ENCODE results near the gene KDELR3. TPM values are rescaled to one million over a fixed set of nuclear protein-coding genes. Genes with fewer than 3 reads are reported as not detected.

The KDELR3 gene
- total and polyA plus RNA-seq, 2 donors (not counting 3 experiments of a cell fraction or from before 2014, with no cell fraction given) = 28.6 to 61.3 TPM

DNA sequence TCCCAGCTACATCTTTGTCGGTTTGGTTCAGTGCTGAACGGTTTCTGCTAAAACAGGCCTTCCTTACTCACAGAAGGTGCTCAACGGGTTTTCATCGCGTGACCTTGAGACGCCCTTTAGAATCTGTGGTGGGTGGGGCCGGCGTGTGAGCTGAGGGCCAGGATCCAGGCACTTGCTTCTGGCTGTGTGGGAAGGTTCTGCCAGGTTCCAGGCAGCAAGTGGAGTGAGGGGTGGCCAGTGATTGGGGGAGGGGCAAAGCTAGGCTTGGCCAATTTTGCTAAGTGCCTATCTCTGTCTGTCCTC is 48.1 kb upstream of the KDELR3 start:
- intact Hi-C loops (cut with micrococcal nuclease) = no loop called here
- H3K9me3 ChIP-seq (replicated peaks; ENCODE audit: control insufficient read depth, insufficient read depth, low read length) = no peaks in the 10 kb centered on the region
- ChIA-PET POLR2A (no interaction called here), CTCF (interaction anchor here (1.4 kb wide), 1 partner anchor 12 kb away, joined by 3 read pairs; no protein-coding TSS in a partner anchor)
- H3K27ac ChIP-seq (ENCODE audit: insufficient read depth, low read depth, low read length) = no peak overlapping the region
- H2AFZ ChIP-seq (ENCODE audit: low read depth, low read length) = no peak overlapping the region
- H3K79me2 ChIP-seq (ENCODE audit: control insufficient read depth, insufficient read depth, low read length) = no peaks in the 10 kb centered on the region
- no peaks in the 10 kb centered on the region for H3K9me1 ChIP-seq (replicated peaks; ENCODE audit: control insufficient read depth, extremely low read depth, insufficient read depth, low read length)
- no peaks in the 10 kb centered on the region for H4K20me1 ChIP-seq (replicated peaks; ENCODE audit: control insufficient read depth, extremely low read depth, insufficient read depth, low read length)
- no peak overlapping the region for H3K4me2 ChIP-seq (ENCODE audit: insufficient read depth, low read length)
- TF ChIP-seq MYC (IDR thresholded peaks at IDR 0.05; ENCODE audit: low read depth, low read length) (no peak), JUN (IDR thresholded peaks at IDR 0.05; ENCODE audit: borderline replicate concordance, insufficient read depth, insufficient read length, low read depth) (no peak), FOS (IDR thresholded peaks at IDR 0.05; ENCODE audit: borderline replicate concordance, insufficient read depth, low read length) (no peak), GATA2 (IDR thresholded peaks at IDR 0.05; ENCODE audit: insufficient read depth, insufficient read length, low read depth, low read length) (no peak), POLR2A (IDR thresholded peaks at IDR 0.05; ENCODE audit: low read depth, low read length) (no peak), EZH2 (IDR thresholded peaks at IDR 0.05; ENCODE audit: borderline replicate concordance, low read depth, low read length, severe bottlenecking) (no peak), POLR2AphosphoS5 (IDR thresholded peaks at IDR 0.05; ENCODE audit: insufficient read depth, low read depth, low read length) (no peak)
- TF ChIP-seq, protein P1, sequence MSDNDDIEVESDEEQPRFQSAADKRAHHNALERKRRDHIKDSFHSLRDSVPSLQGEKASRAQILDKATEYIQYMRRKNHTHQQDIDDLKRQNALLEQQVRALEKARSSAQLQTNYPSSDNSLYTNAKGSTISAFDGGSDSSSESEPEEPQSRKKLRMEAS (IDR thresholded peaks at IDR 0.05; ENCODE audit: insufficient read depth, insufficient read length) = no peak
- TF ChIP-seq, protein P2, sequence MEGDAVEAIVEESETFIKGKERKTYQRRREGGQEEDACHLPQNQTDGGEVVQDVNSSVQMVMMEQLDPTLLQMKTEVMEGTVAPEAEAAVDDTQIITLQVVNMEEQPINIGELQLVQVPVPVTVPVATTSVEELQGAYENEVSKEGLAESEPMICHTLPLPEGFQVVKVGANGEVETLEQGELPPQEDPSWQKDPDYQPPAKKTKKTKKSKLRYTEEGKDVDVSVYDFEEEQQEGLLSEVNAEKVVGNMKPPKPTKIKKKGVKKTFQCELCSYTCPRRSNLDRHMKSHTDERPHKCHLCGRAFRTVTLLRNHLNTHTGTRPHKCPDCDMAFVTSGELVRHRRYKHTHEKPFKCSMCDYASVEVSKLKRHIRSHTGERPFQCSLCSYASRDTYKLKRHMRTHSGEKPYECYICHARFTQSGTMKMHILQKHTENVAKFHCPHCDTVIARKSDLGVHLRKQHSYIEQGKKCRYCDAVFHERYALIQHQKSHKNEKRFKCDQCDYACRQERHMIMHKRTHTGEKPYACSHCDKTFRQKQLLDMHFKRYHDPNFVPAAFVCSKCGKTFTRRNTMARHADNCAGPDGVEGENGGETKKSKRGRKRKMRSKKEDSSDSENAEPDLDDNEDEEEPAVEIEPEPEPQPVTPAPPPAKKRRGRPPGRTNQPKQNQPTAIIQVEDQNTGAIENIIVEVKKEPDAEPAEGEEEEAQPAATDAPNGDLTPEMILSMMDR (IDR thresholded peaks at IDR 0.05; ENCODE audit: extremely low read depth in 1 of 2, insufficient read depth in 1 of 2, low read depth in 1 of 2, low read length in 2 of 2) = no peak
- no peak for FAIRE-seq
- no peak for DNase-seq (ENCODE audit: low read depth, low spot score)
- H3K4me3 ChIP-seq (replicated peaks in 1 of 3; ENCODE audit: insufficient read depth in 1 of 3, low read depth in 1 of 3, low read length in 3 of 3) = no peak overlapping the region
- no TSS peak for BruUV-seq (replicated peaks)
- no peaks in the 10 kb centered on the region for H3K27me3 ChIP-seq (ENCODE audit: control insufficient read depth in 2 of 2, insufficient read depth in 2 of 2, low read length in 2 of 2)
- no peaks in the 10 kb centered on the region for H3K36me3 ChIP-seq (ENCODE audit: control insufficient read depth in 2 of 2, extremely low read depth in 1 of 2, insufficient read depth in 2 of 2, low read length in 2 of 2)
- H3K9ac ChIP-seq (replicated peaks; ENCODE audit: extremely low read depth, insufficient read depth, low read length) = no peak overlapping the region
- dilution Hi-C loops (cut with MboI; ENCODE audit: extremely low pct_ligation_motif_present, low sequenced_read_pairs) = no loop called here
- H3K4me1 ChIP-seq (ENCODE audit: control insufficient read depth, extremely low read depth, insufficient read depth, low read length) = no peaks in the 10 kb centered on the region

All from endothelial cell of umbilical vein (primary cell).